NCI-H510A treated with DMSO at 0.1 percent for 48 hours (cell line): ENCODE results near the gene NR4A1.
A peak's percentile ranks its signal among the peaks of the same experiment; 100 is the strongest.

Experiments
- DNase-seq: peaks from one replicate; lab custom pipeline; 2025; lab: John Stamatoyannopoulos, UW

The NR4A1 gene

GRCh38 chr12:52079576-52080402 lies 28.5 kb downstream of the NR4A1 start, which contains the start of gene SMIM41:
TSS of gene SMIM41 (plus strand) at chr12:52079704. CDS start at chr12:52079780, 76 bp downstream.
- no peak for DNase-seq

- DNase-seq, result no peak
Observed at GRCh38 chr12:52080403-52081251, 29.4 kb downstream of the NR4A1 start.

GRCh38 chr12:52081263-52081733 lies 30.1 kb downstream of the NR4A1 start:
- peak; percentile 55 for DNase-seq

GRCh38 chr12:52082026-52082668 lies 30.9 kb downstream of the NR4A1 start:
- no peak for DNase-seq

- DNase-seq, result no peak
Observed at GRCh38 chr12:52082669-52082987, 31.4 kb downstream of the NR4A1 start.

- peak; percentile 57 for DNase-seq
Observed at GRCh38 chr12:52082988-52083637, 31.9 kb downstream of the NR4A1 start.

GRCh38 chr12:52083638-52083996 lies 32.4 kb downstream of the NR4A1 start:
- DNase-seq, result no peak

GRCh38 chr12:52084491-52085231 lies 33.4 kb downstream of the NR4A1 start:
- DNase-seq, result no peak

- no peak for DNase-seq
Observed at GRCh38 chr12:52085682-52086180, 34.5 kb downstream of the NR4A1 start.

GRCh38 chr12:52086366-52086765 lies 35.1 kb downstream of the NR4A1 start:
- no peak for DNase-seq

- DNase-seq, result no peak
Observed at GRCh38 chr12:52086944-52087835, 35.9 kb downstream of the NR4A1 start.

- DNase-seq, result no peak
Observed at GRCh38 chr12:52087961-52088820, 36.9 kb downstream of the NR4A1 start.

- no peak for DNase-seq
Observed at GRCh38 chr12:52089491-52089890, 38.2 kb downstream of the NR4A1 start.

- peak; percentile 22 for DNase-seq
Observed at GRCh38 chr12:52090291-52090690, 39.0 kb downstream of the NR4A1 start.

- no peak for DNase-seq
Observed at GRCh38 chr12:52091061-52091460, 39.8 kb downstream of the NR4A1 start.

GRCh38 chr12:52091869-52092268 lies 40.6 kb downstream of the NR4A1 start:
- DNase-seq, result peak; percentile 73

- DNase-seq, result no peak
Observed at GRCh38 chr12:52093346-52093745, 42.1 kb downstream of the NR4A1 start.

GRCh38 chr12:52096332-52097044 lies 45.2 kb downstream of the NR4A1 start:
- DNase-seq, result no peak
